ENCODE data around the gene WNT7A.

Gene WNT7A

GRCh38 chr3:13834258-13835035, 45.4 kb downstream of the WNT7A start:
- in situ Hi-C loops (cut with HindIII; ENCODE audit: low sequenced_read_pairs), result loop anchor here (5.0 kb wide), 1 partner anchor 53 kb away; no protein-coding TSS in a partner anchor

- in situ Hi-C loops (cut with HindIII; ENCODE audit: low sequenced_read_pairs), result loop anchor here (5.0 kb wide), 1 partner anchor 54 kb away; no protein-coding TSS in a partner anchor
These were observed 46.2 kb downstream of the WNT7A start for GRCh38 chr3:13833506-13834257.

- in situ Hi-C loops (cut with HindIII; ENCODE audit: low sequenced_read_pairs), result loop anchor here (5.0 kb wide), 1 partner anchor 55 kb away; no protein-coding TSS in a partner anchor
These were observed 47.7 kb downstream of the WNT7A start for GRCh38 chr3:13832130-13832529.

GRCh38 chr3:13831386-13831996, 48.4 kb downstream of the WNT7A start:
- in situ Hi-C loops (cut with HindIII; ENCODE audit: low sequenced_read_pairs), result loop anchor here (5.0 kb wide), 1 partner anchor 56 kb away; no protein-coding TSS in a partner anchor

GRCh38 chr3:13829311-13829710, 50.6 kb downstream of the WNT7A start:
- in situ Hi-C loops (cut with HindIII; ENCODE audit: low sequenced_read_pairs), result no loop called here

- in situ Hi-C loops (cut with HindIII; ENCODE audit: low sequenced_read_pairs), result no loop called here
These were observed 51.2 kb downstream of the WNT7A start for GRCh38 chr3:13828501-13829265.

GRCh38 chr3:13827699-13828098, 52.2 kb downstream of the WNT7A start:
- in situ Hi-C loops (cut with HindIII; ENCODE audit: low sequenced_read_pairs), result no loop called here

- in situ Hi-C loops (cut with HindIII; ENCODE audit: low sequenced_read_pairs), result no loop called here
These were observed 52.6 kb downstream of the WNT7A start for GRCh38 chr3:13827256-13827655.

- in situ Hi-C loops (cut with HindIII; ENCODE audit: low sequenced_read_pairs), result no loop called here
These were observed 53.2 kb downstream of the WNT7A start for GRCh38 chr3:13826672-13827071.

GRCh38 chr3:13825821-13826220, 54.0 kb downstream of the WNT7A start:
- in situ Hi-C loops (cut with HindIII; ENCODE audit: low sequenced_read_pairs), result no loop called here

GRCh38 chr3:13825311-13825579, 54.6 kb downstream of the WNT7A start:
- in situ Hi-C loops (cut with HindIII; ENCODE audit: low sequenced_read_pairs), result no loop called here

- in situ Hi-C loops (cut with HindIII; ENCODE audit: low sequenced_read_pairs), result no loop called here
These were observed 55.2 kb downstream of the WNT7A start for GRCh38 chr3:13824521-13825310.

GRCh38 chr3:13823692-13824091, 56.2 kb downstream of the WNT7A start:
- in situ Hi-C loops (cut with HindIII; ENCODE audit: low sequenced_read_pairs), result no loop called here

GRCh38 chr3:13822871-13823585, 56.8 kb downstream of the WNT7A start:
- in situ Hi-C loops (cut with HindIII; ENCODE audit: low sequenced_read_pairs), result no loop called here

- in situ Hi-C loops (cut with HindIII; ENCODE audit: low sequenced_read_pairs), result no loop called here
These were observed 57.8 kb downstream of the WNT7A start for GRCh38 chr3:13822042-13822441.

- in situ Hi-C loops (cut with HindIII; ENCODE audit: low sequenced_read_pairs), result no loop called here
These were observed 58.7 kb downstream of the WNT7A start for GRCh38 chr3:13821126-13821525.

GRCh38 chr3:13818919-13819318, 61.0 kb downstream of the WNT7A start:
- in situ Hi-C loops (cut with HindIII; ENCODE audit: low sequenced_read_pairs), result no loop called here

- in situ Hi-C loops (cut with HindIII; ENCODE audit: low sequenced_read_pairs), result no loop called here
These were observed 64.7 kb downstream of the WNT7A start for GRCh38 chr3:13815088-13815683.

- in situ Hi-C loops (cut with HindIII; ENCODE audit: low sequenced_read_pairs), result no loop called here
These were observed 67.8 kb downstream of the WNT7A start for GRCh38 chr3:13812034-13812471.
